GM21825 (cell line): ENCODE measurements around the gene OPRL1.
"Not testable (repeated sequence)": the region's sequence is repeated elsewhere in the genome, so short reads cannot be mapped to it uniquely, and the experiment has no call there.

Source experiments
- ATAC-seq: cut with Tn5 transposase; IDR thresholded peaks from one replicate; pipeline ENCODE4 v1.9.1; 2021; ENCODE audit warnings: mild to moderate bottlenecking, moderate library complexity; ENCODE audit not compliant: unreplicated experiment

OPRL1 gene

DNA sequence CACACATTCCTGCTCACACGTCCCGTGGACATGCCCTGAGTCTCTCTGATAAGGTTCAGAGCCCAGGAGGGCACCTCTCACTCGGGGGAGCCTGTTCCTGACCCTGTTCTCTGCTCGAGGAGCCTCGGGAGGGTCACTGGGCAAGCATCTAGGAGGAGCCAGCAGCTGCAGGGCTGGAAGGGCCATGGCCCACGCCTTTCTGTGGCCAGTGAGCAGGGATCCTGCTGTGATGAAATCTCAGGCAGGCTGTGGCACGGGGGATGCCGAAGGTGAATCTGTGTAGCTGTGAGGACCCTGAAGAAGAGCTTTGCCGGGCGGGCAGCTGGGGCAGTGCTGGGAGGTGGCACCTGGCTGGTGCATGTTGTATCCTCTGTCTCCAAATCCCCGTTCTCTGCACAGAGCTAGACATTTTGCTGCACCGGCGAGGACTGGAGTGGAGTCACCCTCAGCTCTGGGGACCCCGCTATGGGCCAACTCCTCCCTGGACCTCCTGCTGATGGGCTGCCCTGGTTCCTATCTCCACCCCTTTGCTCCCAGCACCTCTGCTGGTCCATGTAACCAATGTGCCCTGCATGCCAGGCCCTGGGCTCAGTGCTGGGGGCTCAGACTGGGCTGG, 34.6 kb downstream of the OPRL1 start:
- no peak for ATAC-seq

DNA sequence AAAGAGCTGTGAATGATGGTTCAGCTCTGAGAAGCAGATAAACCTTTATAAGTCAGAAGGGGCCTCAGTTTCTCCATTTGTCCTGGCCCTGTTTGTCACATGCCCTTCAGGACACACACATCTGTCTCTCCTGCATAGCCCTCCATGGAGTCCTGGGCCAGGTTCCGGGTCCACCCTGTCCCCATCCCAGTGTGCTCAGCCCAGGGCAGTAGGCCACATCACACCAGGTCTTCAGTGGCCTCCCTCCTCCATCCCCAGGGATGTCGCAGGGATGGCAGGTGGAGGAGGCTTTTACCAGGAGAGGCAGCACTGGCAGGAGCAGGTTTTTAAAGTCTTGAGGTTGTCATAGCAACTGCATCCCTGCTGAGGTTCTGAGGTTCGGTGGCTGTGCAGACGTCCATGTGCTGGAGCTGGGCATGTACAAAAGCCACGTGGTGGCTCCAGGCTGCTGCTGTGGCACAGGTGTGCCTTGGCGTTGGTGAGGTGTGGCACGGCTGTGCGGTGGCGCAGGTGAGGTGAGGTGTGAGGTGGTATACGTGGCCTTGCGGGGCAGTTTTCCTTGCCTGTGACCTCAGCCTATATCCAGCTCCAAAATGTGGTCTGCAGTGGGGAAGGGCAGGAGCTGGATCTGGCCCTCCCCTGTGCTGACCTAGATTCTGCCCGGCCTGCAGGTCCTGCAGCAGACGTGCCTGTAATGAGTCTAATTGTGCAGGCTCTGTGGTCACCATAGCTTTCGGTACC, 35.5 kb downstream of the OPRL1 start:
- ATAC-seq = no peak

DNA sequence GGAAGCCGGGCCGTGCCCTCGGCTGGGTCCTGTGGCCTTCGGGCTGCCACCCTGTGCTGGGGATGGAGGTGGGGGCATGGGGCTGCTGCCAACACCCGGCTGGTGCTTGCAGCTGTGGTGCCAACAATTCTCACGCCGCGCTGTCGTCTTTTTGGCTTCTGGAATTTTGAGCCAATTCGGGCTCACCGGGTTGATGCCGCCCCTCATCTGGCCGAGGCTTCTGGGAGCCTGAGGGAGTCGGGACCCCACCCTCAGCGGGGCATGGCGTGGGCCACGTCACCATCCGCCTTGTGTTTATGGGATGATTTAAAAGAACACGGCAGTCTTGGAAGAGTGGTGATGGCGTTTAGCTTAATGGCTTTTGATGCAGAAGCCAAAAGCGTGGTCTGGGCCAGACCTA, 36.1 kb downstream of the OPRL1 start:
- no peak for ATAC-seq

- ATAC-seq = no peak
Measured at GRCh38 chr20:64116541-64117431, 36.9 kb downstream of the OPRL1 start.

DNA sequence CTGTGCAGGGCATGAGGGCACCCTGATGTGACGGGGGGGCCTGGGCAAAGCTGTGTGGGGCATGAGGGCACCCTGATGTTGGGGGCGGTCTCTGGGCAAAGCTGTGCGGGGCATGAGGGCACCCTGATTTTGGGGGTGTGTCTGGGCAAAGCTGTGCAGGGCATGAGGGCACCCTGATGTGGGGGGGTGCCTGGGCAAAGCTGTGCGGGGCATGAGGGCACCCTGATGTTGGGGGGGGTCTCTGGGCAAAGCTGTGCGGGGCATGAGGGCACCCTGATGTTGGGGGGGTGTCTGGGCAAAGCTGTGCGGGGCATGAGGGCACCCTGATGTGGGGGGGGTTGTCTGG, 37.5 kb downstream of the OPRL1 start:
- not testable (repeated sequence) for ATAC-seq

DNA sequence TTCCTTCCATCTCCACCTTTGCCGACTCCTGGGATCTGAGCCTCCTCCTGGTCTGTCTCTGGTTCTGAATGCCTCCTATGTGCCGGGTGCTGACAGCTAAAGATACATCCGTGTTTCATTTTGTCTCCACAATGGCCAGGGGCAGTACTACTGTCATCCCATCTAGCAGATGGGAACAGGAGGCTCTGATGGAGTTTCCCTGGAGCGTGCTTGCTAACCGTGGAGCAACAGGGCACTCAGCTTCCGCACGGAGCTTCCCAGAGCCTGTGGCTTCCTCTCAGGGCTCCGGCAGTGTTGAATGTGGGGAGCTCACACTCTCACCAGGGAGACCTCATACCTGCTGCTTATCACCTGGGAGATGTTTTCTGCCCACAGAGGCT, 39.4 kb downstream of the OPRL1 start:
- ATAC-seq = no peak

GRCh38 chr20:64119681-64120341, 39.9 kb downstream of the OPRL1 start:
- no peak for ATAC-seq

DNA sequence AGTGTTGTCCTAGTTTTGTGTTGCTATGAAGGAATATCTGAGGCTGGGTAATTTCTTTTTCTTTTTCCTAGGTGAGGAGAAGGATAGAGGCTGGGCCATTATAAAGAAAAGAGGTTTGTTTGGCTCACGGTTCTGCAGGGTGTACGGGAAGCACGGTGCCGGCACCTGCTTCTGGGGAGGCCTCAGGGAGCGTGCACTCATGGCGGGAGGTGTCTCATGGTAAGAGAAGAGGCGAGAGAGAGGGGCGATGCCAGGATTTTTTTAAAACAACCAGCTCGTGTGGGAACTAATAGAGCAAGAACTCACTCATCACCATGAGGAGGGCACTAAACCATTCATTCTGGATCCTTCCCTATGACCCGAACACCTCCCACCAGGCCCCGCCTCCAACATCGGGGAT, 41.7 kb downstream of the OPRL1 start:
- no peak for ATAC-seq

DNA sequence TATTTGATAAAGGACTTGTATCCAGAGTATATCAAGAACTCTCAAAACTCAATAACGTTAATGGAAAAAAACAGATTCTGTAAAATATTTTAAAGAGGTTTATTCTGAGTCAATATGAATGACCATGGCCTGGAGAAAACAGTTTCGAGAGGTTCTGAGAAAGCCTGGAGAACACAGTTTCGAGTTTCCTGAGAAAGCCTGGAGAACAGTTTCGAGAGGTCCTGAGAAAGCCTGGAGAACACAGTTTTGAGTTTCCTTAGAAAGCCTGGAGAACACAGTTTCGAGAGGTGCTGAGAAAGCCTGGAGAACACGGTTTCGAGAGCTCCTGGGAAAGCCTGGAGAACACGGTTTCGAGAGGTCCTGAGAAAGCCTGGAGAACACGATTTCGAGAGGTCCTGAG, 43.0 kb downstream of the OPRL1 start:
- ATAC-seq = not testable (repeated sequence)

DNA sequence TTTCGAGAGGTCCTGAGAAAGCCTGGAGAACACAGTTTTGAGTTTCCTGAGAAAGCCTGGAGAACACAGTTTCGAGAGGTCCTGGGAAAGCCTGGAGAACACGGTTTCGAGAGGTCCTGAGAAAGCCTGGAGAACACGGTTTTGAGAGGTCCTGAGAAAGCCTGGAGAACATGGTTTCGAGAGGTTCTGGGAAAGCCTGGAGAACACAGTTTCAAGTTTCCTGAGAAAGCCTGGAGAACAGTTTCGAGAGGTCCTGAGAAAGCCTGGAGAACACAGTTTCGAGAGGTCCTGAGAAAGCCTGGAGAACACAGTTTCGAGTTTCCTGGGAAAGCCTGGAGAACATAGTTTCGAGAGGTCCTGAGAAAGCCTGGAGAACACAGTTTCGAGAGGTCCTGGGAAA, 43.6 kb downstream of the OPRL1 start:
- not testable (repeated sequence) for ATAC-seq

- no peak for ATAC-seq
Measured at GRCh38 chr20:64129146-64129782, 49.4 kb downstream of the OPRL1 start.

GRCh38 chr20:64130271-64130670, 50.4 kb downstream of the OPRL1 start:
- no peak for ATAC-seq

DNA sequence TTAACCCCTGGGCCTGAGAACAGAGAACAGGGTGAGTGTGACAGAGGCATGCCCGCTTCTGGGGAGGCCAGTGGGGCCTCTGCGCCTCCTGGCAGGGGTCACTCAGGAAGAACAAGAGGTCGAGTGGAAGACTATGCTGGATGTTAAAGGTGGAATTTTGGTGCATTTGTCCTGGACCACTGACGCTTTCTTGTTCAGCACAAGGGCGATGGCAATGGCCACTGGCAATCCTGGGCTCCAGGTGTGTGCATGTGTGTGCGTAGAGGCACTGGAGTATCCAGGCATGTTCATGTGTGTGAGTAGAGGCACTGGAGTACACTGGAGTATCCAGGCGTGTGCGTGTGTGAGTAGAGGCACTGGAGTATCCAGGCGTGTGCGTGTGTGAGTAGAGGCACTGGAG, 51.0 kb downstream of the OPRL1 start:
- ATAC-seq = no peak

GRCh38 chr20:64131406-64131805, 51.5 kb downstream of the OPRL1 start:
- ATAC-seq = no peak

- no peak for ATAC-seq
Measured at GRCh38 chr20:64133951-64134407, 54.1 kb downstream of the OPRL1 start.

- not testable (repeated sequence) for ATAC-seq
Measured at GRCh38 chr20:64134744-64135143, 54.9 kb downstream of the OPRL1 start.

DNA sequence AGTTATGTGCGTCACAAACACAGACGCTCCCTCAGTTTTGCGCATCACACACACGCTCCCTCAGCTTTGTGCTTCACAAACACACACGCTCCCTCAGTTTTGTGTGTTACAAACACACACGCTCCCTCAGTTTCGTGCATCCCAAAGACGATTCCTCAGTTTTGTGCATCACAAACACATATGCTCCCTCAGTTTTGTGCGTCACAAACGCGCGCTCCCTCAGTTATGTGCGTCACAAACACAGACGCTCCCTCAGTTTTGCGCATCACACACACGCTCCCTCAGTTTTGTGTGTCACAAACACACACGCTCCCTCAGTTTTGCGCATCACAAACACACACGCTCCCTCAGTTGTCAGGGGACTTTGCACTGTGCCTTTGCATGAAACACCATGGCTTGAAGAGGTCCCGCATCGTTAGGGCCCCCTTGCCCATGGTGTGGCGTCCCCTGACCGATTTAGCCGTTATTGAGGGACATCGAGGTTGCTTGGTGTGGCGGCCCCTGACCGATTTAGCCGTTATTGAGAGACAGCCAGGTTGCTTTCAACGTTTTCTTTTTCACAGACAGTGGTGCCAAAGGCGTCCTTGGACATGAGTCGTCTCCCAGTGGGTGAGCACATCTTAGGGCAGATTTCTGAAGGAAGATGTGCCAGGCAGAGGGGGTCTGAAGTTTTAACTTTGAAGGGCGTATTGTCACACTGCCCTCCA, 56.3 kb downstream of the OPRL1 start:
- no peak for ATAC-seq

DNA sequence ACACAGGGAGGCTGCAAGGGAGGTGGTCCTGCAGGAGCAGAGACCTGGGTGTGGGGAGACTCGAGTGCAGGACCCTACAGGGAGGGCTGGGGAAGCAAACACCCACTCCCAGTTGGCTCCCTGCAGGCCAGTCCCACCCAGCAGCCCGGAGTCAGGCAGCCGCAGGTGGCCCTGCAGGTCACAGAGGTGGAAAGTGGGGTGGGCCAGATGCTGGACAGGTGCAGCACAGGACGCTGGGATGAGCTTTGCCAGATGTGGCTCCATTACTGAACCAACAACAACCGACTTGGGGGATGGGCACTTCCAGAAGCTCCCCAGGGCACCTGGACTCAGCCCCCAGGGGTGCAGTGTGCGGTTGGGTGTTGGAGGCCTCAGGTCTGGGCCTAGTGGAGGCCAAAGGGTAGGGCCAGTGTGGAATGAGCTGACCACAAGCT, 57.7 kb downstream of the OPRL1 start:
- no peak for ATAC-seq

GRCh38 chr20:64138276-64138815, 58.5 kb downstream of the OPRL1 start:
- no peak for ATAC-seq
